DND-41 (cell line): ENCODE results near the gene WDR72.

Experiments used
- ATAC-seq: fragments of 200-7000 bp; cut with Tn5 transposase; 3 replicates; pipeline ENCODE4 v1.9.1; 2021; ENCODE audit warnings: low read depth; ENCODE audit not compliant: insufficient read depth
- DNase-seq: peaks from one replicate; pipeline ENCODE4 v3.0.0-alpha.2; 2020
- H2AFZ ChIP-seq: 2 replicates; pipeline ENCODE4 v1.6.0; 2012; ENCODE audit warnings: low read depth, low read length
- H3K27ac ChIP-seq: 2 replicates; pipeline ENCODE4 v1.5.1; 2012; ENCODE audit warnings: low read length, inconsistent platforms
- H3K27me3 ChIP-seq: fragments of 200-600 bp; sonication (generic); 2 replicates; pipeline ENCODE4 v1.6.0; 2012; ENCODE audit warnings: low read length, mild to moderate bottlenecking, inconsistent platforms; ENCODE audit not compliant: insufficient read depth, poor library complexity
- H3K36me3 ChIP-seq: 2 replicates; pipeline ENCODE4 v1.5.1; 2012; ENCODE audit warnings: low read length, inconsistent platforms; ENCODE audit not compliant: insufficient read depth
- H3K4me1 ChIP-seq: 2 replicates; pipeline ENCODE4 v1.5.1; 2012; ENCODE audit warnings: mild to moderate bottlenecking, low read length; ENCODE audit not compliant: insufficient read depth
- H3K4me2 ChIP-seq: 2 replicates; pipeline ENCODE4 v1.6.0; 2012; ENCODE audit warnings: mild to moderate bottlenecking, moderate library complexity, low read length, inconsistent platforms; ENCODE audit not compliant: insufficient read depth
- H3K4me3 ChIP-seq, 2 experiments: fragments of 200-600 bp in 1 of 2; shearing (Covaris generic) in 1 of 2; 2 replicates each; pipeline ENCODE4 v1.5.1; 2012 to 2016; ENCODE audit warnings: inconsistent platforms in 2 of 2, low read length in 2 of 2, mild to moderate bottlenecking in 2 of 2, low read depth in 1 of 2, moderate library complexity in 1 of 2
- H3K79me2 ChIP-seq: 2 replicates; pipeline ENCODE4 v1.6.0; 2012; ENCODE audit warnings: low read length, inconsistent platforms; ENCODE audit not compliant: insufficient read depth
- H3K9ac ChIP-seq: 2 replicates; pipeline ENCODE4 v1.6.0; 2012; ENCODE audit warnings: low read depth, mild to moderate bottlenecking, inconsistent platforms, low read length, moderate library complexity
- H3K9me3 ChIP-seq: 2 replicates; pipeline ENCODE4 v1.5.1; 2012; ENCODE audit warnings: low read length, moderate library complexity, mild to moderate bottlenecking, inconsistent platforms; ENCODE audit not compliant: insufficient read depth, severe bottlenecking
- H4K20me1 ChIP-seq: 2 replicates; pipeline ENCODE4 v1.6.0; 2012; ENCODE audit warnings: low read length; ENCODE audit not compliant: insufficient read depth
- EZH2 ChIP-seq: IDR thresholded peaks from 3 replicates; pipeline ENCODE4 v1.6.1; 2012; ENCODE audit warnings: borderline replicate concordance, low read depth, mild to moderate bottlenecking, moderate library complexity, low read length, inconsistent platforms; ENCODE audit not compliant: severe bottlenecking
- TF ChIP-seq, protein P1 (sequence below): IDR thresholded peaks from 2 replicates; pipeline ENCODE4 v1.5.1; 2012; ENCODE audit warnings: borderline replicate concordance, low read length, moderate library complexity, mild to moderate bottlenecking; ENCODE audit not compliant: poor library complexity, severe bottlenecking; ENCODE audit errors: extremely low read depth

WDR72 gene

DNA sequence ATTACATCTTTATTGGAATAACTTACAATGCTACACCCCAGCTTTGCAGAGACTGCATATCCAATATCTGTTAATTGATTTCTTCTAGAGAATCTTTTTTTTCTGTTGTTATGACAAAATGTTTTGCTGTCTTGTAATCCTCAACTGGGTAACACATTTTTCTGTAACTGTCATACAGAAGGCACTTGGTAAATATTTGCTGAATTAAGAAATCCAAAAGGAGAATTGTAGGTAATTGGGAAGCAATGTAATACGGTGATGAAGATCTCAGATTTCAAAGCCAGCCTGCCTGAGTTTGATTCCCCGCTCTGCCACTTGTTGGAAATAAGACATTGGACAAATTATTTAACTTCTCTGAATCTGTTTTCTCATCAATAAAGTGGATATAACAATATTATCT, 169.1 kb downstream of the WDR72 start:
- no peak overlapping the region for H3K4me2 ChIP-seq
- ATAC-seq (no peak), DNase-seq (no peak)
- H3K4me3 ChIP-seq, result no peak overlapping the region
- no peaks in the 10 kb centered on the region for H3K4me1 ChIP-seq
- H3K27me3 ChIP-seq, result no peaks in the 10 kb centered on the region
- H3K27ac ChIP-seq, result no peak overlapping the region
- no peak for TF ChIP-seq EZH2
- TF ChIP-seq, protein P1, sequence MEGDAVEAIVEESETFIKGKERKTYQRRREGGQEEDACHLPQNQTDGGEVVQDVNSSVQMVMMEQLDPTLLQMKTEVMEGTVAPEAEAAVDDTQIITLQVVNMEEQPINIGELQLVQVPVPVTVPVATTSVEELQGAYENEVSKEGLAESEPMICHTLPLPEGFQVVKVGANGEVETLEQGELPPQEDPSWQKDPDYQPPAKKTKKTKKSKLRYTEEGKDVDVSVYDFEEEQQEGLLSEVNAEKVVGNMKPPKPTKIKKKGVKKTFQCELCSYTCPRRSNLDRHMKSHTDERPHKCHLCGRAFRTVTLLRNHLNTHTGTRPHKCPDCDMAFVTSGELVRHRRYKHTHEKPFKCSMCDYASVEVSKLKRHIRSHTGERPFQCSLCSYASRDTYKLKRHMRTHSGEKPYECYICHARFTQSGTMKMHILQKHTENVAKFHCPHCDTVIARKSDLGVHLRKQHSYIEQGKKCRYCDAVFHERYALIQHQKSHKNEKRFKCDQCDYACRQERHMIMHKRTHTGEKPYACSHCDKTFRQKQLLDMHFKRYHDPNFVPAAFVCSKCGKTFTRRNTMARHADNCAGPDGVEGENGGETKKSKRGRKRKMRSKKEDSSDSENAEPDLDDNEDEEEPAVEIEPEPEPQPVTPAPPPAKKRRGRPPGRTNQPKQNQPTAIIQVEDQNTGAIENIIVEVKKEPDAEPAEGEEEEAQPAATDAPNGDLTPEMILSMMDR, result no peak
- no peaks in the 10 kb centered on the region for H3K79me2 ChIP-seq
- H2AFZ ChIP-seq, result no peak overlapping the region
- no peaks in the 10 kb centered on the region for H3K9me3 ChIP-seq
- H4K20me1 ChIP-seq, result no peaks in the 10 kb centered on the region
- H3K36me3 ChIP-seq, result no peaks in the 10 kb centered on the region
- no peak overlapping the region for H3K9ac ChIP-seq

GRCh38 chr15:53589520-53590057, 169.9 kb downstream of the WDR72 start:
- no peak for TF ChIP-seq EZH2
- TF ChIP-seq, protein P1, result no peak
- Histone ChIP-seq H3K4me3 (no peak overlapping the region), H3K36me3 (no peaks in the 10 kb centered on the region), H3K4me2 (no peak overlapping the region), H2AFZ (no peak overlapping the region), H3K27me3 (no peaks in the 10 kb centered on the region), H3K79me2 (no peaks in the 10 kb centered on the region), H3K9ac (no peak overlapping the region), H4K20me1 (no peaks in the 10 kb centered on the region), H3K27ac (no peak overlapping the region), H3K9me3 (no peaks in the 10 kb centered on the region), H3K4me1 (no peaks in the 10 kb centered on the region)
- ATAC-seq (no peak), DNase-seq (no peak)

DNA sequence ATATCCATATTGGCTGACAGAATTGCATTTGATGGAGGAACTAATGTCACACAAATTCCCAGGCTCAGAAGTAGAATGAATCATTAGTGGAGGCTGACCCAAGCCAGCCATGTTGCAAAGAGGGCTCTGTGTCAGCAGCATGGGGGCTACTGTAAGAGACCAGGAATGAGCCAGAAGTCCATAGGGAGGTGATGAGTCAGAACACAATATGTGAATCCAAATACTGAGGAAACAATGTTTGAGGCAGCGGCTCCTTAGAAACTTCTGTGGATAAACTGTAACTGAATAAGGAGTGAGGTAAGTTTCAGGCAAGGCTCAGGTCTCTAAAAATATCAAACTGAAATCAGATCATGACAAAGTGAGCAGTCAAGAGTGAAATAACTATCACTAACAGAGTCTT, 170.7 kb downstream of the WDR72 start:
- no peak for DNase-seq
- H3K27me3 ChIP-seq, result no peaks in the 10 kb centered on the region
- no peaks in the 10 kb centered on the region for H3K36me3 ChIP-seq
- H3K9me3 ChIP-seq, result no peaks in the 10 kb centered on the region
- H3K4me1 ChIP-seq, result no peaks in the 10 kb centered on the region
- H3K27ac ChIP-seq, result no peak overlapping the region
- H3K4me3 ChIP-seq, result no peak overlapping the region
- H3K9ac ChIP-seq, result no peak overlapping the region
- H3K4me2 ChIP-seq, result no peak overlapping the region
- no peaks in the 10 kb centered on the region for H3K79me2 ChIP-seq
- H4K20me1 ChIP-seq, result no peaks in the 10 kb centered on the region
- ATAC-seq, result no peak
- no peak overlapping the region for H2AFZ ChIP-seq
- TF ChIP-seq EZH2, result no peak
- TF ChIP-seq, protein P1, result no peak

DNA sequence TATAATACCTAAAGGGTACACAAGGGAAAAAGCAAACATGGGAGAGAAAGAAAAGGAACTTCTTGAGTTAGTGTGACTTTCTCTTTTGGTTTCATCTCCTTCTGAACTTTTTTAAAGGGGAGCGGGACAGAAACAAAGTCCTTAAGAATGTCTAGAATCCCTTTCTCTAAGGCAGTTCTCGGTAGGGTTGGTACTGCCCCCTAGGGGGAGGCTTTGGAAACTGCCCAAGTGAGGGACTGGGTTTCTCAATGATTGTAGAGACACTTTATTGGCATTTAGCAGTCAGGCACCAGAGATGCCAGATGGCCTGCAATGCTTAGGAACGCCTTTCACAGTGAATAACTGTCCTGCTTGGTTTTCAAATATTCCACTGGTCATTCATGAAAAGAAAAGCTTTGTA, 172.7 kb downstream of the WDR72 start:
- Histone ChIP-seq H4K20me1 (no peaks in the 10 kb centered on the region), H3K4me3 (no peak overlapping the region), H3K4me1 (no peaks in the 10 kb centered on the region), H3K27ac (no peak overlapping the region), H3K4me2 (no peak overlapping the region), H3K36me3 (no peaks in the 10 kb centered on the region), H2AFZ (no peak overlapping the region), H3K27me3 (no peaks in the 10 kb centered on the region), H3K79me2 (no peaks in the 10 kb centered on the region), H3K9ac (no peak overlapping the region), H3K9me3 (no peaks in the 10 kb centered on the region)
- ATAC-seq (peak; percentile 33; the same call in 1 of the 3 replicates), DNase-seq (peak; percentile 41)
- TF ChIP-seq EZH2, result no peak
- TF ChIP-seq, protein P1, result peak; percentile 62
